Hepatocyte (in vitro differentiated cells): Measurements from ENCODE around the gene ALPL.

Source experiments
- EZH2 ChIP-seq: fragments of 200-600 bp; sonication (generic); IDR thresholded peaks from 2 replicates; pipeline ENCODE4 v1.6.1; 2016; ENCODE audit warnings: antibody characterized with exemption, mild to moderate bottlenecking, borderline replicate concordance
- EZH2phosphoT487 ChIP-seq: fragments of 200-600 bp; sonication (generic); IDR thresholded peaks from one replicate; pipeline ENCODE4 v1.6.1; 2018; ENCODE audit warnings: antibody characterized with exemption, mild to moderate bottlenecking, low read depth, moderate library complexity; ENCODE audit not compliant: unreplicated experiment, severe bottlenecking
- TF ChIP-seq, protein P1 (sequence below): fragments of 200-600 bp; sonication (generic); IDR thresholded peaks from 2 replicates; pipeline ENCODE4 v1.5.1; 2016; ENCODE audit warnings: antibody characterized with exemption, mild to moderate bottlenecking; ENCODE audit not compliant: poor library complexity

DNA sequence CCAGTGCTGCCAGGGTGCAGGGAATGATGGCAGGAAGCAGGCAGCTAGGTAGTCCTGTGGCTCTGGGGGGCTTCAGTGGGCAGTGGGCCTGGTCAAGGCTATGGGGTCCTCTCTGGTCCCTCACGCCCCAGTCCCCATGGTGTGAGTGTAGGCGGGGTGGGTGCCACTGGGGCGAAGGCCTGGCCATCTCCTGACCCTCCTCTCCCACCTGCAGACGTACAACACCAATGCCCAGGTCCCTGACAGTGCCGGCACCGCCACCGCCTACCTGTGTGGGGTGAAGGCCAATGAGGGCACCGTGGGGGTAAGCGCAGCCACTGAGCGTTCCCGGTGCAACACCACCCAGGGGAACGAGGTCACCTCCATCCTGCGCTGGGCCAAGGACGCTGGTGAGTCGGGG lies 53.7 kb downstream of the ALPL start:
- TF ChIP-seq, protein P1, sequence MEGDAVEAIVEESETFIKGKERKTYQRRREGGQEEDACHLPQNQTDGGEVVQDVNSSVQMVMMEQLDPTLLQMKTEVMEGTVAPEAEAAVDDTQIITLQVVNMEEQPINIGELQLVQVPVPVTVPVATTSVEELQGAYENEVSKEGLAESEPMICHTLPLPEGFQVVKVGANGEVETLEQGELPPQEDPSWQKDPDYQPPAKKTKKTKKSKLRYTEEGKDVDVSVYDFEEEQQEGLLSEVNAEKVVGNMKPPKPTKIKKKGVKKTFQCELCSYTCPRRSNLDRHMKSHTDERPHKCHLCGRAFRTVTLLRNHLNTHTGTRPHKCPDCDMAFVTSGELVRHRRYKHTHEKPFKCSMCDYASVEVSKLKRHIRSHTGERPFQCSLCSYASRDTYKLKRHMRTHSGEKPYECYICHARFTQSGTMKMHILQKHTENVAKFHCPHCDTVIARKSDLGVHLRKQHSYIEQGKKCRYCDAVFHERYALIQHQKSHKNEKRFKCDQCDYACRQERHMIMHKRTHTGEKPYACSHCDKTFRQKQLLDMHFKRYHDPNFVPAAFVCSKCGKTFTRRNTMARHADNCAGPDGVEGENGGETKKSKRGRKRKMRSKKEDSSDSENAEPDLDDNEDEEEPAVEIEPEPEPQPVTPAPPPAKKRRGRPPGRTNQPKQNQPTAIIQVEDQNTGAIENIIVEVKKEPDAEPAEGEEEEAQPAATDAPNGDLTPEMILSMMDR: no peak
- no peak for TF ChIP-seq EZH2
- no peak for TF ChIP-seq EZH2phosphoT487
